Duodenal mucosa (tissue), 2 donors: ENCODE results near the gene HHATL.

ENCODE experiments used
- H3K27ac ChIP-seq: one replicate; pipeline ENCODE4 v1.7.0; 2013; ENCODE audit warnings: low read depth, low read length
- H3K27me3 ChIP-seq, 2 donors: one replicate each; pipeline ENCODE4 v1.7.0; 2013; ENCODE audit warnings: low read length in 2 of 2, control low read depth in 1 of 2; ENCODE audit not compliant: insufficient read depth in 2 of 2, control insufficient read depth in 1 of 2
- H3K36me3 ChIP-seq, 2 donors: one replicate each; pipeline ENCODE4 v1.7.0; 2013; ENCODE audit warnings: low read length in 2 of 2, control low read depth in 1 of 2; ENCODE audit not compliant: insufficient read depth in 2 of 2, control insufficient read depth in 1 of 2
- H3K4me1 ChIP-seq, 2 donors: one replicate each; pipeline ENCODE4 v1.7.0; 2013; ENCODE audit warnings: low read length in 2 of 2, control low read depth in 1 of 2; ENCODE audit not compliant: insufficient read depth in 2 of 2, control insufficient read depth in 1 of 2
- H3K4me3 ChIP-seq, 2 donors: one replicate each; pipeline ENCODE4 v1.7.0; 2013; ENCODE audit warnings: low read length in 2 of 2, low read depth in 1 of 2
- H3K9ac ChIP-seq, 2 donors: one replicate each; pipeline ENCODE4 v1.7.0; 2013; ENCODE audit warnings: low read length in 2 of 2, low read depth in 1 of 2
- H3K9me3 ChIP-seq, 2 donors: one replicate each; pipeline ENCODE4 v1.7.0; 2013; ENCODE audit warnings: low read length in 2 of 2, control low read depth in 1 of 2; ENCODE audit not compliant: control insufficient read depth in 1 of 2

Gene HHATL

DNA sequence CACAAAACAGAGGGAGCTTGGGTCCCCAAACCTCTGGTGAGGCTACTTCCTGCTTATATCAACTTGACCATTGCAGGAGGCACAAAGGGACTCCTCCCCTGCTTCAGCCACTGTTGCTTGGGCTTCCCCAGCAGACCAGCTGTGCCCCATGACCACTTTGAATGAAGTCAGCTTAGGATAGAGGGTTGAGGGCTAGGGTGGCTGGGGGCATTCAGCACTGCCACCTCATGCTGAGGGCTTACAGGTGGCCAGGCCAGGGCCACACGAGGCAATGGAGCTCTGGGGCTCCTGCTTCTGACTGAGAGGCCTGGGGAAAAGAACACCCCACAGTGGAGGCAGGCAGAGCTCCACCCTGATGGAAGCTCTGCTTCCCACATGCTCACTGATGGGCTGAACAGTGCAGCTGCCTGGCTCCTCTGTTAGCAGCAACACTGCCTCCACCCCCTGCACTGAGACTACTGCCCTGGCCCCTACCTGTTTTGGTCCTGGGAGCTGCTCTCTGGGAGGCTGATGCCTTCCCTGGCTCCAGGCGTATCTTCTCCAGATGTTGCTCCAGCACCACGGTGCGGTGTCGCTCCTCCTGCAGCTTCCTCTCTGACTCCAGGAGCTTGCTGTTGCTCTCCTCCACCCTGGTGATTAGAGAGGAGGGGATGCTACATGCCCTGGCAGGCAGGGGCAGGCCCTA, 10.2 kb upstream of the HHATL start:
- Histone ChIP-seq H3K9ac (no peak overlapping the region), H3K36me3 (no peaks in the 10 kb centered on the region), H3K4me3 (no peak overlapping the region), H3K27ac (no peak overlapping the region), H3K4me1 (peaks cover 0 to 9% of the 10 kb centered on the region in 2 donors), H3K9me3 (no peaks in the 10 kb centered on the region), H3K27me3 (no peaks in the 10 kb centered on the region)

- H3K36me3 ChIP-seq: no peaks in the 10 kb centered on the region
- H3K9ac ChIP-seq: no peak overlapping the region
- H3K27ac ChIP-seq: no peak overlapping the region
- H3K9me3 ChIP-seq: no peaks in the 10 kb centered on the region
- peaks cover 0 to 9% of the 10 kb centered on the region in 2 donors for H3K4me1 ChIP-seq
- no peak overlapping the region for H3K4me3 ChIP-seq
- H3K27me3 ChIP-seq: no peaks in the 10 kb centered on the region
Observed at GRCh38 chr3:42712344-42712648, 9.7 kb upstream of the HHATL start.

DNA sequence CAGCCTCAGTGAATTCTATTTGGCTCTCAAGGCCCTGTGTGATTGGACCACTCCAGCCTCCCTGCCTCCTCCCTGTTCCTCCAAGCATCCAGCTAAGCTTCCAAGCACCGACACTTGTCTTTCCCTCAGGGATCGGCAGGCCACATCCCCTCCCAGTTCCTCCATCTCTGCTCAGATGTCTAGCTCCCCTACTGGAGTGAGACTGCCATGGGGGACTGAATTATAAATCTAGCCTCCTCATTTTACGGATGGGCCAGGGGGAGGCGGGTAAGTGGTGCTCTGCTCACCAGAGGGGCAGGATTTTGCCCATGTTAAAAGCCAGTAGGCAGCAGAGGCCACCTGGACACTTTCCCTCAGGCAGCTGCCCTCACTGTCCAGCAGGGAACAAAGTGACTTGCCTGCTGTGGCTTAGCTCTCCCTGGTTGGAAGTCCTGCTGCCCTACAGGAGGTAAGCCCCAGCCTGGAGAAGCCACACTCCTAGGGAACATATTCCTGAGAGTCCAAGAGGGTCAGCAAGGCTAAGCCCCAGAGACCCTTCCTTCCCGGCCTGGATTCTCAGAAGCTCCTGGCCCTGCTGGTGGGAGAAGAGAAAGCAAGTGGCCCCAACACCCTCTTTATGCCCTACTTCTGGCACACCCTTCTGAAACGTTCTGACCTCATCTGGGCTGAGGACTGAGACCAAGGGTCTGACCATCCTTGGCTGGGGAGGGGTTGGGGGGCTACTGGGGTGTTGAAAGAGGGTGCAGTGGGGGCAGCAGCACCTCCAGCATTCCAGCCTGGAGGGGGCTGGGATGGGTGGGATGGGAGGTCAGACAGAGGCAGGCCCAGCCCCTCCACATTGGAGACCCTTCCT, 9.1 kb upstream of the HHATL start:
- H3K27ac ChIP-seq: no peak overlapping the region
- H3K9me3 ChIP-seq: no peaks in the 10 kb centered on the region
- H3K4me3 ChIP-seq: no peak overlapping the region
- H3K4me1 ChIP-seq: peaks cover 0 to 9% of the 10 kb centered on the region in 2 donors
- no peaks in the 10 kb centered on the region for H3K27me3 ChIP-seq
- H3K36me3 ChIP-seq: no peaks in the 10 kb centered on the region
- no peak overlapping the region for H3K9ac ChIP-seq

GRCh38 chr3:42710323-42711021, 7.9 kb upstream of the HHATL start:
- Histone ChIP-seq H3K4me3 (no peak overlapping the region), H3K36me3 (no peaks in the 10 kb centered on the region), H3K4me1 (peaks cover 0 to 9% of the 10 kb centered on the region in 2 donors), H3K9ac (no peak overlapping the region), H3K9me3 (no peaks in the 10 kb centered on the region), H3K27me3 (no peaks in the 10 kb centered on the region), H3K27ac (no peak overlapping the region)

DNA sequence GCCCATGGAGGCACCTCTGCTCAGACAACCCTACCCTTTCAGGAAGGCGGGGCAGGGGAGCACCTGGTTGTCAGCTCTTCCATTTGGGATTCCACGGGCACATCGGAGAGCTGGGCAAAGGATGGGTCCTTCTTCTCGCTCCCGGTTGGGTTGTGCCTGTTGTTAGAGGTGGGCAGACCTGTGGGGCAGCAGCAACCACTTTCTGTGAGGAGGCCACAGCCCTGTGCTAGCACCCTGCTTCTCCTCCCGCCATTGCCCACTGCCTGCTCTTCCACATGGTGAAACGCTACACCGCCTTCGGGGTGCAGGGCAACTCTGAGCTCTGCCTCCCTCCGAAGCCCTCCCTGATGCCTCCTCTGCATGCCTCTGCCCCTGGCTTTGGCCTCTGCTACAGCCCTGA, 7.0 kb upstream of the HHATL start:
- H3K4me3 ChIP-seq: no peak overlapping the region
- no peak overlapping the region for H3K27ac ChIP-seq
- H3K27me3 ChIP-seq: no peaks in the 10 kb centered on the region
- peaks cover 0 to 7% of the 10 kb centered on the region in 2 donors for H3K4me1 ChIP-seq
- H3K36me3 ChIP-seq: no peaks in the 10 kb centered on the region
- no peak overlapping the region for H3K9ac ChIP-seq
- H3K9me3 ChIP-seq: no peaks in the 10 kb centered on the region

GRCh38 chr3:42708611-42709151, 6.1 kb upstream of the HHATL start:
- no peak overlapping the region for H3K4me3 ChIP-seq
- H3K27ac ChIP-seq: no peak overlapping the region
- H3K9me3 ChIP-seq: no peaks in the 10 kb centered on the region
- no peak overlapping the region for H3K9ac ChIP-seq
- H3K27me3 ChIP-seq: no peaks in the 10 kb centered on the region
- no peaks in the 10 kb centered on the region for H3K36me3 ChIP-seq
- H3K4me1 ChIP-seq: no peaks in the 10 kb centered on the region

DNA sequence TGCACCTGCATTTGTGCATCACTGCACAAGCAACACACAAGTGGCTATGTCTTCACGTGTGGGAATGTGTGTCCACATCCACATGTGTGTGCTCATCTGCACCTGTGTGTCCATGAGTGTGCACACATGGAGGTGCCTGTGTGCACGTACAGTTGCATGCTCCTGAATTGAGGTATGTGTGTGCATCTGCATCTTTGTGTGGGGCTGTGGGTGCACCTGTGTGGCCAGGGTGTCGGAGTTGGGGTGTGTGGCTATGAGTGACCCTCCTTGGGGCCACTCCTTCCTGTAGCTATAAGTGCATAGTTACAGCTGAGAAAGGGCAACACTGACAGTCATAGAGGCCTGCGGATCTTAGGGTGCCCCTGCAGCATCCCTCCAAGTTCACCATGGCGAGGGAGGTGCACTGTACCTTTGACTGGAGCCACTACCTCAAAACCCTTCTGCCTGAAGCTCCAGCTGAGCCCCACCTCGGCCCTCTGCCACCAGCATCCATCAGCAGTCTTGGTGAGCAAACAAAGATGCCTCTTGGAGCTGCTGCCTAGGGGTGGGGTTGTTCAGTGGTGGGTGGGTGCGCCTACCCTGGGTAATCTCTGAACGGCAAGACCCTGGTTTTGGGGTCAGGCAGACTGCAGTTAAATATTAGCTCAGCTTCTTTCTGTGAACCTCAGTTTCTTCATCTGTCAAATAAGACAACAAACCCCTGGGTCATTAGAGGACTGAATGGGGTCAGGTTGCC, 5.2 kb upstream of the HHATL start:
- H3K9ac ChIP-seq: no peak overlapping the region
- H3K9me3 ChIP-seq: no peaks in the 10 kb centered on the region

DNA sequence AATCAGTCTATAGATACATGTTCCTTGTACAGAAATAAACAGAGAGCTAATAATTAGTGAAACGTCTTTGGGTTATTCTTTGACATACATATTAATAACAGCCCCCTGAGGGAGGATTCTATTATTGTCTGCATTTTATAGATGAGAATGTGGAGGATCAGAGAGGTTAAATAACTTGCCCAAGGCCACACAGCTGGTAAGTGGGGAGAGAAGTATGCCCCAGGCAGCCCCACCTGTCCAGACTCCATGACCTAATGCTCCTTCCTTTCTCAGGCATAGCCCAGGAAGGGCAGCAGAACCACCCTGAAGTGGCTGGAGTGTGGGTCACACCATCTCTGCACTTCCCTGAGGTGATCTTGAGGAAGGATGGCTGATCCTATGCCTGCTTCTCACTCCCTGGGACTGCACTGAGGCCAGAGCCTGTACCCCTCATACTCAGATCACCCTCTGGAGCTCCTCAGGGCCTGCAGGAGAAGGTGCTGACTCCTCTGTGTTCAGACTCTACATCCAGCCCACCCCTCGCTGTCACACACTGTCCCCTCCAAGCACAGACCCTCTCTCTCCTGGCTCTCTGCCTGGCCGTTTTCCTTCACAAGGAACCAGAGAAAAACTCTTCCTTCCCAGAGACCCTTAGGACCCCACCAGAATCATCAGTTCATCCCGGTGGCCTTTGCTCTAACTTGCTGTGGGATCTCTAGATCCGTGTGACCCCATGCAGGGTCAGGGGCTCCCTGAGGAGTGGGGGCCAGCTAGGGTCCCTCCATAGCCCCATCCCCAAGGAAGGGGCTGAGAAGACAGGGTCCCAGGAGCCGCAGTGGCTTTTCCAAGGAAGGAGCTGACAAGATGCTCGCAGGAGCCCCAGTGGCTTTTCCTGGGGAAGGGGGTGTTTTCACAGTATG, 4.4 kb upstream of the HHATL start:
- no peak overlapping the region for H3K9ac ChIP-seq
- H3K4me3 ChIP-seq: no peak overlapping the region
- H3K27ac ChIP-seq: no peak overlapping the region

More for the DNA sequence above, 5.2 kb upstream of the HHATL start:
- no peaks in the 10 kb centered on the region for H3K27me3 ChIP-seq
- no peak overlapping the region for H3K4me3 ChIP-seq
- H3K36me3 ChIP-seq: no peaks in the 10 kb centered on the region
- H3K4me1 ChIP-seq: no peaks in the 10 kb centered on the region
- H3K27ac ChIP-seq: no peak overlapping the region

GRCh38 chr3:42705962-42706585, 3.5 kb upstream of the HHATL start:
- Histone ChIP-seq H3K27ac (no peak overlapping the region), H3K4me3 (no peak overlapping the region), H3K9ac (no peak overlapping the region), H3K9me3 (no peaks in the 10 kb centered on the region), H3K27me3 (peaks cover 0 to 4% of the 10 kb centered on the region in 2 donors), H3K36me3 (no peaks in the 10 kb centered on the region), H3K4me1 (no peaks in the 10 kb centered on the region)

More for the DNA sequence above, 4.4 kb upstream of the HHATL start:
- Histone ChIP-seq H3K9me3 (no peaks in the 10 kb centered on the region), H3K27me3 (peaks cover 0 to under 1% of the 10 kb centered on the region in 2 donors), H3K36me3 (no peaks in the 10 kb centered on the region), H3K4me1 (no peaks in the 10 kb centered on the region)
